Activated T-cell treated with anti-CD3 and anti-CD28 coated beads, Interleukin-2, amount 50 U/mL, for 24 hours (primary cell): Measurements from ENCODE around the gene CEP131.

Source experiments
- DNase-seq: peaks from one replicate; pipeline ENCODE4 v3.0.0-alpha.2; 2020
- H3K27ac Mint-ChIP-seq: 2 replicates; pipeline ENCODE4 v1.8.0; 2020; ENCODE audit warnings: mild to moderate bottlenecking, mixed read lengths
- H3K27me3 Mint-ChIP-seq: 2 replicates; pipeline ENCODE4 v1.8.0; 2020; ENCODE audit warnings: mixed read lengths
- H3K36me3 Mint-ChIP-seq: 2 replicates; pipeline ENCODE4 v1.8.0; 2020; ENCODE audit warnings: low read depth, mixed read lengths
- H3K4me1 Mint-ChIP-seq: 2 replicates; pipeline ENCODE4 v1.8.0; 2020; ENCODE audit warnings: low read depth, mixed read lengths
- H3K4me3 Mint-ChIP-seq: 2 replicates; pipeline ENCODE4 v1.8.0; 2020; ENCODE audit warnings: mild to moderate bottlenecking, moderate library complexity, mixed read lengths
- H3K9me3 Mint-ChIP-seq: 2 replicates; pipeline ENCODE4 v1.8.0; 2020; ENCODE audit warnings: mixed read lengths

Gene CEP131

GRCh38 chr17:81222906-81223761, at the start of gene CEP131:
CEP131 (minus strand) TSS chr17:81222965; CDS start chr17:81220056, 2,909 bp downstream.
- peak within 1 kb of the TSS; percentile 75 for H3K4me3 Mint-ChIP-seq
- H3K9me3 Mint-ChIP-seq, result no peaks in the 10 kb centered on the region
- H3K27me3 Mint-ChIP-seq, result no peaks in the 10 kb centered on the region
- H3K27ac Mint-ChIP-seq, result peak within 1 kb of the TSS; percentile 83
- peaks cover 21% of the 10 kb centered on the region for H3K4me1 Mint-ChIP-seq
- peak; percentile 100 for DNase-seq
- peaks cover 16% of the 10 kb centered on the region for H3K36me3 Mint-ChIP-seq

DNA sequence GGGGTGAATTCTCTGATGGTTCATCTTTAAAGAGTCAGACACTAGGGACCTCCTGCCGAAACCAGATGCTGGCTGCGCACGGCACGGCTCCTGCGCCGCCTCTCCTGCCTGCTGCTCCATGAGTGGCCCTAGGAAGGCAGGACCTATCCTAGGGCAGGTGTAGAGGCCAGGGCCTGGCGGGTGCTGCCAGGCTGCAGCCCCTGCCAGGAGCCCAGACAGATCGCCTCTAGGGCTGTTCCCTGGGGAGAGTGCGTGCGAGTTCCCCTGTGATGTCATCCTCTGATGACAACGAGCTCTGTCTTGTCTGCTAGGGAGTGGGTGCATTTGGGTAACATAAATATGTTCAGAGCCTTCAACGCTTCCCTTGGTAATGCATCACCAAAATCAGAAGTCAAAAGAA, 48.5 kb upstream of the CEP131 start:
- no peak overlapping the region for H3K4me3 Mint-ChIP-seq
- no peak overlapping the region for H3K27ac Mint-ChIP-seq
- DNase-seq, result no peak

DNA sequence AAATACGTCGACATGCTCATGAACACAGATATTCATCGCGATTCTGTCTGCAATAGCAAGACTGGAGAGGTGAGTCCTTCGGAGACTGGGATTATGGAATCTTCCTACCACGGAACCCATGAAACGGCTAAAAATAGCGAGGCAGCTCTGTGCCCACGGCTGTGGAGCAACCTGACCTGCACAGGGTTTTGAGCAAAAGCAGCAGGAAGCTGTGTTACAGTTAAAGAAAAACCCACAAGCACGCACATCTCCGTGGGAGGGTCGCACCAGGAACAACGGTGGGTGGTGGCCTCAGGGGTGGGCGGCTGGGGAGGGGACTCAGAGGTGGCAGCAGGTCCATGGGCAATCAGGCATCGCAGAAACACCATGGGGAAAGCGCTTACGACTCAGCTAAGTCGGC, 47.5 kb upstream of the CEP131 start:
- H3K36me3 Mint-ChIP-seq, result peaks cover 92% of the 10 kb centered on the region
- H3K27me3 Mint-ChIP-seq, result no peaks in the 10 kb centered on the region
- DNase-seq, result no peak
- no peaks in the 10 kb centered on the region for H3K9me3 Mint-ChIP-seq
- H3K4me3 Mint-ChIP-seq, result no peak overlapping the region
- H3K27ac Mint-ChIP-seq, result no peak overlapping the region
- H3K4me1 Mint-ChIP-seq, result peaks cover 6% of the 10 kb centered on the region

More for the DNA sequence above, 48.5 kb upstream of the CEP131 start:
- H3K4me1 Mint-ChIP-seq, result peaks cover 6% of the 10 kb centered on the region
- H3K36me3 Mint-ChIP-seq, result peaks cover 90% of the 10 kb centered on the region
- H3K27me3 Mint-ChIP-seq, result no peaks in the 10 kb centered on the region
- H3K9me3 Mint-ChIP-seq, result no peaks in the 10 kb centered on the region

- no peaks in the 10 kb centered on the region for H3K9me3 Mint-ChIP-seq
- H3K4me3 Mint-ChIP-seq, result no peak overlapping the region
- H3K27me3 Mint-ChIP-seq, result no peaks in the 10 kb centered on the region
- peak overlapping the region; percentile 65 for H3K27ac Mint-ChIP-seq
- H3K4me1 Mint-ChIP-seq, result peaks cover 3% of the 10 kb centered on the region
- DNase-seq, result no peak
- peaks cover 90% of the 10 kb centered on the region for H3K36me3 Mint-ChIP-seq
Measured at GRCh38 chr17:81267390-81268067, 44.8 kb upstream of the CEP131 start.

- Mint-ChIP-seq H3K36me3 (peaks cover 88% of the 10 kb centered on the region), H3K4me3 (no peak overlapping the region), H3K27ac (no peak overlapping the region), H3K9me3 (no peaks in the 10 kb centered on the region), H3K4me1 (peaks cover 3% of the 10 kb centered on the region), H3K27me3 (no peaks in the 10 kb centered on the region)
- DNase-seq, result no peak
Measured at GRCh38 chr17:81265576-81265975, 42.8 kb upstream of the CEP131 start.

DNA sequence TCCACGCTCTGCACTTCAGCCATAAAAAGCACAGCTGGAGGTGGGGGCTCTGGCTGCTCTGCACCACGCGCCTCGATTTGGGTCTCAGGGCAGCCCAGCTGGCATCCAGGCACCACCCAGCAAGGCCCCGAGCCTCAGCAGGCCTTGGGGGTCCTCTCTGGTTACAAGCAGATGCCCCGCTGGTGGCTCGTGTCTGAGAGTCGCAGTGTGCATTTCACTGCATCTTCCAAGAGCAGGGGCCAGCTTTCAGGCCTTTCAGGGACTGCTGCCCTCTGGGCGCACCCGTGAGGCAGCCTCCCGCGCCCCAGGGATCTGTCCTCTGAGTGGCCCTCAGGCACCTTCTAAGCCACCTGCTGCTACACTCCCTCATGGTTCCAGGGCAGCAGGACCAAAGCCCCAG, 41.9 kb upstream of the CEP131 start:
- H3K27ac Mint-ChIP-seq, result no peak overlapping the region
- H3K4me1 Mint-ChIP-seq, result peaks cover 3% of the 10 kb centered on the region
- no peaks in the 10 kb centered on the region for H3K27me3 Mint-ChIP-seq
- no peak overlapping the region for H3K4me3 Mint-ChIP-seq
- DNase-seq, result no peak
- no peaks in the 10 kb centered on the region for H3K9me3 Mint-ChIP-seq
- H3K36me3 Mint-ChIP-seq, result peaks cover 89% of the 10 kb centered on the region

GRCh38 chr17:81263371-81264181, 40.8 kb upstream of the CEP131 start:
- Mint-ChIP-seq H3K9me3 (no peaks in the 10 kb centered on the region), H3K27me3 (no peaks in the 10 kb centered on the region), H3K4me3 (no peak overlapping the region), H3K4me1 (peaks cover 3% of the 10 kb centered on the region), H3K27ac (no peak overlapping the region), H3K36me3 (peaks cover 88% of the 10 kb centered on the region)
- no peak for DNase-seq

GRCh38 chr17:81261582-81262336, 39.0 kb upstream of the CEP131 start:
- peaks cover 89% of the 10 kb centered on the region for H3K36me3 Mint-ChIP-seq
- no peak overlapping the region for H3K4me3 Mint-ChIP-seq
- no peaks in the 10 kb centered on the region for H3K4me1 Mint-ChIP-seq
- H3K27me3 Mint-ChIP-seq, result no peaks in the 10 kb centered on the region
- no peak overlapping the region for H3K27ac Mint-ChIP-seq
- no peaks in the 10 kb centered on the region for H3K9me3 Mint-ChIP-seq
- DNase-seq, result no peak

- Mint-ChIP-seq H3K4me1 (no peaks in the 10 kb centered on the region), H3K4me3 (no peak overlapping the region), H3K9me3 (no peaks in the 10 kb centered on the region), H3K27ac (no peak overlapping the region), H3K36me3 (peaks cover 89% of the 10 kb centered on the region), H3K27me3 (no peaks in the 10 kb centered on the region)
- no peak for DNase-seq
Measured at GRCh38 chr17:81261096-81261495, 38.3 kb upstream of the CEP131 start.

DNA sequence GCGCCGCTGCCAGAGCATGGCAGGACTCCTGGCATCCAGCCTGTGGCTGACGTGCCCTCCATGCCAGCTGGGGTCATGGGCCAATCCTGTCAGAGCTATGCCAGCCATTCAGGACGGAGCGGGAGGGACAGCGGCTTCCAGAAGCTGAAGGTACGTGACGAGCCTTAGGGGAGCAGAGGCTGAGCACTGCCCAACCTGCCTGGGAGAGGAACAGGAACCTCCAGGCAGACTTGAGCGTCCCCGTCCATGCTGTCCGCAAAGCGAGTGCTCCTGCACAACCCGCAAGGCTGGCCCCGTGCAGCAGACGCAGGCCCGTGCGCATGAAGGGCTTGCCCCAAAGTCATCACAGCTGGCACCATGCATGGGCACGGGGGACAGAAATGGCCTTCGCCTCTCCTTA, 37.9 kb upstream of the CEP131 start:
- H3K4me1 Mint-ChIP-seq, result no peaks in the 10 kb centered on the region
- H3K9me3 Mint-ChIP-seq, result no peaks in the 10 kb centered on the region
- no peak overlapping the region for H3K27ac Mint-ChIP-seq
- DNase-seq, result no peak
- no peak overlapping the region for H3K4me3 Mint-ChIP-seq
- H3K27me3 Mint-ChIP-seq, result no peaks in the 10 kb centered on the region
- H3K36me3 Mint-ChIP-seq, result peaks cover 86% of the 10 kb centered on the region

GRCh38 chr17:81260171-81260570, 37.4 kb upstream of the CEP131 start:
- no peaks in the 10 kb centered on the region for H3K27me3 Mint-ChIP-seq
- no peak overlapping the region for H3K4me3 Mint-ChIP-seq
- no peaks in the 10 kb centered on the region for H3K4me1 Mint-ChIP-seq
- H3K27ac Mint-ChIP-seq, result no peak overlapping the region
- no peaks in the 10 kb centered on the region for H3K9me3 Mint-ChIP-seq
- peaks cover 86% of the 10 kb centered on the region for H3K36me3 Mint-ChIP-seq
- DNase-seq, result no peak

DNA sequence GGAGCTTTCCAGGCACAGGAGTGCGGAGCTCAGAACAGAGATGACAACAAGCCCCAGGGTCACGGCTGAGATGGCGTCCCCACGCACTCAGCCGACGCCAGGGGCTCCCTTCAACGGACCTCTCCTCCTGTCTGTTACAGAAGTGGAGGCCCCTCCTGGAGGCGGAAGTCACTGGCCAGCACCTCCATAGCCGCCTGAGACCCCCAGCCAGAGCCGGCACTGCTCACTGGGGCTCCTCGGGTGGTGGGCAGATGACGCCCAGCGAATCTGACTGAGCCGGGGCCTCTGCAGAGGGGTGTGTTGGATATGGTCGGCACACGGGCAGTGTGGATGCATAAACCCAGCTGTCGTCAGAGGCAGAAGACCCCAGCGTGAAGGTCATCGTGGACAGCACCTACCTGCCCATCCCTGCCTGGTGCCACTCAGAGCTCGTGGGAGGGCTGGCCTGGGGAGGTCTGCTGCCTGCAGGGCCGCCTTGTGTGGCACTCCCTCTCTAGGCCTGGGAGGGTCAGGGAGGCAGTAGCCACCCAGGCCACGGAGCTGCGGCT, 36.4 kb upstream of the CEP131 start:
- H3K9me3 Mint-ChIP-seq, result no peaks in the 10 kb centered on the region
- H3K4me1 Mint-ChIP-seq, result no peaks in the 10 kb centered on the region
- no peak overlapping the region for H3K27ac Mint-ChIP-seq
- no peak overlapping the region for H3K4me3 Mint-ChIP-seq
- no peaks in the 10 kb centered on the region for H3K27me3 Mint-ChIP-seq
- DNase-seq, result no peak
- peaks cover 81% of the 10 kb centered on the region for H3K36me3 Mint-ChIP-seq

DNA sequence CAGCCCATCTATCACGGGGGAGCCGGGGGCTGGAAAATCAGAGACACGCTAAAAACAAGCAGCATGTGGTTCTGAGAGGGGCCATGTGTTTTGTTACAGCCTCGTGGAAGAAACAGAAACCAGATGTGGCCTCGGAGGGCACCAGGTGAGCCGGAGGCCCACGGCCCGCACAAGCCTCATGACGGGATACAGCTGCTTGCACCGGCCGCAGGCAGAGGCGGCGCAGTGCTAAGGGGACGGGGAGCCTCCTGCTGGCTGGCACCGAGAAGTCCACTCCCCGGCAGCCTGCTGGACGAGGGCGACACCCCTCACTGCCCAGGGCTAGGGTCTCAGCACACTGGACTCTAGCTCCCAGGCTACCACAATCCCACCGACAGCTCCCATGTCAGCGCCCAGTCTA, 35.5 kb upstream of the CEP131 start:
- Mint-ChIP-seq H3K36me3 (peaks cover 72% of the 10 kb centered on the region), H3K9me3 (no peaks in the 10 kb centered on the region), H3K4me1 (no peaks in the 10 kb centered on the region), H3K4me3 (no peak overlapping the region), H3K27ac (no peak overlapping the region), H3K27me3 (no peaks in the 10 kb centered on the region)
- no peak for DNase-seq

DNA sequence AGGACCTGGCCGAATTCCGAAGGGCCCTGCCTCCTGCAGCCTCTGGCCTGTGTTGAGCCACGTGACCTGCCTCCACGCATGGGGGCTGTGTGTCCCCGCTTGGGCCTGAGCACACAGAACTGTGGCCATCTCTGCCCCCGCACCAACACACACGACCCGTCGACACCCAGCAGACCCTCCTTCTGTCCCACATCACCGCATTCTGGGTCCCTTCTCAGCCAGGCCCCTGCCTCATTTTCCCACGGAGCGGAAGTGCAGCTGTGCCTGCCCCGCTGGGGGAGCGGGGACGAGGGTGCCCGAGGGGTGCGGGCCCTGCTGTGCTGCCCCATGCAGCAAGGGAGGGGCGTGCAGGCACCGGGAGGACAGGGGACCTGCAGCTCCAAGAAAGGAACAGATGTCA, 34.8 kb upstream of the CEP131 start:
- no peak for DNase-seq
- no peaks in the 10 kb centered on the region for H3K9me3 Mint-ChIP-seq
- H3K36me3 Mint-ChIP-seq, result peaks cover 71% of the 10 kb centered on the region
- no peak overlapping the region for H3K27ac Mint-ChIP-seq
- peaks cover 3% of the 10 kb centered on the region for H3K4me1 Mint-ChIP-seq
- H3K4me3 Mint-ChIP-seq, result no peak overlapping the region
- no peaks in the 10 kb centered on the region for H3K27me3 Mint-ChIP-seq
